Esophagus (tissue), 2 donors: ENCODE data around the gene GLP2R. TPM values are rescaled to one million over a fixed set of nuclear protein-coding genes. Genes with fewer than 3 reads are reported as not detected.
"Not testable (repeated sequence)": the region's sequence is repeated elsewhere in the genome, so short reads cannot be mapped to it uniquely, and the experiment has no call there.

Source experiments
- H3K27ac ChIP-seq, 2 donors: one replicate each; pipeline ENCODE4 v1.5.1; 2013; ENCODE audit warnings: low read depth in 2 of 2, mild to moderate bottlenecking in 2 of 2, inconsistent platforms in 1 of 2, low read length in 1 of 2, moderate library complexity in 1 of 2
- H3K27me3 ChIP-seq, 2 donors: one replicate each; pipeline ENCODE4 v1.6.1; 2013; ENCODE audit warnings: low read length in 2 of 2, control low read depth in 1 of 2, mild to moderate bottlenecking in 1 of 2; ENCODE audit not compliant: insufficient read depth in 2 of 2, control insufficient read depth in 1 of 2
- H3K36me3 ChIP-seq, 2 donors: one replicate each; pipeline ENCODE4 v1.6.1; 2013; ENCODE audit warnings: low read length in 1 of 2; ENCODE audit not compliant: control insufficient read depth in 2 of 2, insufficient read depth in 2 of 2
- H3K4me1 ChIP-seq, 2 donors: one replicate each; pipeline ENCODE4 v1.6.1; 2013; ENCODE audit warnings: low read length in 1 of 2; ENCODE audit not compliant: control insufficient read depth in 2 of 2, insufficient read depth in 2 of 2
- H3K4me3 ChIP-seq, 2 donors: one replicate each; pipeline ENCODE4 v1.5.1; 2013; ENCODE audit warnings: low read length in 2 of 2, mild to moderate bottlenecking in 2 of 2, low read depth in 1 of 2, moderate library complexity in 1 of 2
- H3K9me3 ChIP-seq, 2 donors: one replicate each; pipeline ENCODE4 v1.6.1; 2013; ENCODE audit warnings: mild to moderate bottlenecking in 2 of 2, low read depth in 1 of 2, low read length in 1 of 2, moderate library complexity in 1 of 2; ENCODE audit not compliant: control insufficient read depth in 2 of 2, insufficient read depth in 1 of 2
- whole genome bisulfite sequencing, 2 donors: extraction: QIAGEN DNeasy Blood & Tissue Kit; methylation state at CpG; one replicate each; pipeline ENCODE4 v1.1.7; 2013; 5-methylcytosine and 5-hydroxymethylcytosine counted together
- polyA plus RNA-seq, 2 donors: library from polyadenylated mRNA; stranded (reverse); fragments of 200-250 nt; gene quantifications; one replicate each; pipeline ENCODE4 v1.2.3, GENCODE V29; 2013
- donor health status: healthy with polysubstance abuse.
- donor health status: Bipolar disorder and iron deficiency.

GLP2R gene
- under 1 TPM; 0.15 to 0.18 TPM for polyA plus RNA-seq

GRCh38 chr17:9825641-9826150 is at the start of gene GLP2R:
GLP2R (plus strand) TSS chr17:9825924; CDS start chr17:9826064, 140 bp downstream.
- H3K9me3 ChIP-seq, result no peaks in the 10 kb centered on the region
- no peak within 1 kb of the TSS for H3K27ac ChIP-seq
- no peak within 1 kb of the TSS for H3K4me3 ChIP-seq

GRCh38 chr17:9776911-9777310 is 48.8 kb upstream of the GLP2R start:
- Histone ChIP-seq H3K36me3 (no peaks in the 10 kb centered on the region), H3K4me1 (no peaks in the 10 kb centered on the region), H3K4me3 (no peak overlapping the region), H3K9me3 (no peaks in the 10 kb centered on the region), H3K27me3 (no peaks in the 10 kb centered on the region), H3K27ac (no peak overlapping the region)
- 89 to 91% methylated on average over 9 of the region's 9 CpGs for WGBS, 2 donors

More at GRCh38 chr17:9825641-9826150, at the start of gene GLP2R:
- H3K36me3 ChIP-seq, result no peaks in the 10 kb centered on the region
- WGBS, 2 donors, result 60% methylated on average over 21 of the region's 21 CpGs
- no peaks in the 10 kb centered on the region for H3K27me3 ChIP-seq
- H3K4me1 ChIP-seq, result peaks cover 0 to 2% of the 10 kb centered on the region in 2 donors

- H3K27ac ChIP-seq, result no peak overlapping the region
- H3K4me1 ChIP-seq, result no peaks in the 10 kb centered on the region
- no peaks in the 10 kb centered on the region for H3K27me3 ChIP-seq
- H3K36me3 ChIP-seq, result no peaks in the 10 kb centered on the region
- no peak overlapping the region for H3K4me3 ChIP-seq
- no peaks in the 10 kb centered on the region for H3K9me3 ChIP-seq
- WGBS, 2 donors, result 78 to 87% methylated on average over 3 of the region's 3 CpGs
Measured at GRCh38 chr17:9780552-9780951, 45.2 kb upstream of the GLP2R start.

GRCh38 chr17:9783050-9783449 is 42.7 kb upstream of the GLP2R start:
- Histone ChIP-seq H3K27me3 (no peaks in the 10 kb centered on the region), H3K27ac (no peak overlapping the region), H3K4me1 (no peaks in the 10 kb centered on the region), H3K4me3 (no peak overlapping the region), H3K36me3 (no peaks in the 10 kb centered on the region), H3K9me3 (no peaks in the 10 kb centered on the region)
- WGBS, 2 donors, result 70 to 72% methylated on average over 4 of the region's 4 CpGs

GRCh38 chr17:9783465-9783864 is 42.3 kb upstream of the GLP2R start:
- WGBS, 2 donors, result 90 to 91% methylated on average over 5 of the region's 5 CpGs
- H3K27me3 ChIP-seq, H3K36me3 ChIP-seq, H3K9me3 ChIP-seq, H3K4me1 ChIP-seq, H3K27ac ChIP-seq, H3K4me3 ChIP-seq: not testable (repeated sequence)

- H3K36me3 ChIP-seq, result no peaks in the 10 kb centered on the region
- no peaks in the 10 kb centered on the region for H3K27me3 ChIP-seq
- 96% methylated on average over 2 of the region's 2 CpGs for WGBS, 2 donors
- H3K4me3 ChIP-seq, result no peak overlapping the region
- no peaks in the 10 kb centered on the region for H3K9me3 ChIP-seq
- no peaks in the 10 kb centered on the region for H3K4me1 ChIP-seq
- no peak overlapping the region for H3K27ac ChIP-seq
Measured at GRCh38 chr17:9784544-9784943, 41.2 kb upstream of the GLP2R start.

- no peaks in the 10 kb centered on the region for H3K36me3 ChIP-seq
- WGBS, 2 donors, result 77 to 81% methylated on average over 8 of the region's 8 CpGs
- H3K4me3 ChIP-seq, result no peak overlapping the region
- no peaks in the 10 kb centered on the region for H3K9me3 ChIP-seq
- H3K4me1 ChIP-seq, result no peaks in the 10 kb centered on the region
- no peak overlapping the region for H3K27ac ChIP-seq
- no peaks in the 10 kb centered on the region for H3K27me3 ChIP-seq
Measured at GRCh38 chr17:9788601-9789000, 37.1 kb upstream of the GLP2R start.

- 61 to 75% methylated on average over 4 of the region's 4 CpGs for WGBS, 2 donors
- no peak overlapping the region for H3K4me3 ChIP-seq
- no peaks in the 10 kb centered on the region for H3K4me1 ChIP-seq
- no peaks in the 10 kb centered on the region for H3K9me3 ChIP-seq
- no peaks in the 10 kb centered on the region for H3K36me3 ChIP-seq
- H3K27ac ChIP-seq, result no peak overlapping the region
- H3K27me3 ChIP-seq, result no peaks in the 10 kb centered on the region
Measured at GRCh38 chr17:9790316-9790715, 35.4 kb upstream of the GLP2R start.

GRCh38 chr17:9790889-9791876 is 34.5 kb upstream of the GLP2R start, which contains the start of gene DHRS7C:
DHRS7C (minus strand) TSS chr17:9791592; CDS start chr17:9791284, 308 bp downstream.
- 64 to 68% methylated on average over 15 of the region's 15 CpGs for WGBS, 2 donors
- no peaks in the 10 kb centered on the region for H3K27me3 ChIP-seq
- no peak within 1 kb of the TSS for H3K4me3 ChIP-seq
- H3K9me3 ChIP-seq, result no peaks in the 10 kb centered on the region
- H3K4me1 ChIP-seq, result no peaks in the 10 kb centered on the region
- no peak within 1 kb of the TSS for H3K27ac ChIP-seq
- no peaks in the 10 kb centered on the region for H3K36me3 ChIP-seq
